Endothelial cell (in vitro differentiated cells): Measurements from ENCODE around the gene CETP. TPM values are rescaled to one million over a fixed set of nuclear protein-coding genes. Genes with fewer than 3 reads are reported as not detected.
"Not testable (repeated sequence)": the region's sequence is repeated elsewhere in the genome, so short reads cannot be mapped to it uniquely, and the experiment has no call there.

ENCODE experiments used
- DNase-seq: peaks from one replicate; pipeline ENCODE4 v3.0.0; 2021; ENCODE audit warnings: low spot score
- H3K27ac Mint-ChIP-seq: one replicate; pipeline ENCODE4 v1.8.0; 2021; ENCODE audit warnings: mixed read lengths, inconsistent platforms; ENCODE audit not compliant: unreplicated experiment
- H3K27me3 Mint-ChIP-seq: one replicate; pipeline ENCODE4 v1.8.0; 2021; ENCODE audit warnings: mild to moderate bottlenecking, moderate library complexity, mixed read lengths, inconsistent platforms; ENCODE audit not compliant: unreplicated experiment
- H3K36me3 Mint-ChIP-seq: one replicate; pipeline ENCODE4 v1.8.0; 2021; ENCODE audit warnings: mild to moderate bottlenecking, low read depth, mixed read lengths, inconsistent platforms; ENCODE audit not compliant: unreplicated experiment
- H3K4me1 Mint-ChIP-seq: one replicate; pipeline ENCODE4 v1.8.0; 2021; ENCODE audit warnings: mild to moderate bottlenecking, mixed read lengths, inconsistent platforms; ENCODE audit not compliant: unreplicated experiment
- H3K4me3 Mint-ChIP-seq: one replicate; pipeline ENCODE4 v1.8.0; 2021; ENCODE audit warnings: mild to moderate bottlenecking, mixed read lengths, inconsistent platforms; ENCODE audit not compliant: unreplicated experiment
- H3K9me3 Mint-ChIP-seq: one replicate; pipeline ENCODE4 v1.8.0; 2021; ENCODE audit warnings: mixed read lengths, inconsistent platforms; ENCODE audit not compliant: unreplicated experiment
- total RNA-seq: library from RNA; stranded (reverse); fragmentation: NEBNext Ultra II Directional; extraction: Animal tissue kit (Norgen Biotek cat#: 25700); gene quantifications from one replicate; pipeline ENCODE4 v1.2.1, GENCODE V29; 2021; ENCODE audit not compliant: unreplicated experiment
- TF ChIP-seq, protein P1 (sequence below): fragments of 200-600 bp; sonication (generic); IDR thresholded peaks from one replicate; pipeline ENCODE4 v1.5.0; 2021; ENCODE audit warnings: antibody characterized with exemption; ENCODE audit not compliant: unreplicated experiment

CETP gene
- total RNA-seq, 1 donor from 2014 or later, result 7.8 TPM

DNA sequence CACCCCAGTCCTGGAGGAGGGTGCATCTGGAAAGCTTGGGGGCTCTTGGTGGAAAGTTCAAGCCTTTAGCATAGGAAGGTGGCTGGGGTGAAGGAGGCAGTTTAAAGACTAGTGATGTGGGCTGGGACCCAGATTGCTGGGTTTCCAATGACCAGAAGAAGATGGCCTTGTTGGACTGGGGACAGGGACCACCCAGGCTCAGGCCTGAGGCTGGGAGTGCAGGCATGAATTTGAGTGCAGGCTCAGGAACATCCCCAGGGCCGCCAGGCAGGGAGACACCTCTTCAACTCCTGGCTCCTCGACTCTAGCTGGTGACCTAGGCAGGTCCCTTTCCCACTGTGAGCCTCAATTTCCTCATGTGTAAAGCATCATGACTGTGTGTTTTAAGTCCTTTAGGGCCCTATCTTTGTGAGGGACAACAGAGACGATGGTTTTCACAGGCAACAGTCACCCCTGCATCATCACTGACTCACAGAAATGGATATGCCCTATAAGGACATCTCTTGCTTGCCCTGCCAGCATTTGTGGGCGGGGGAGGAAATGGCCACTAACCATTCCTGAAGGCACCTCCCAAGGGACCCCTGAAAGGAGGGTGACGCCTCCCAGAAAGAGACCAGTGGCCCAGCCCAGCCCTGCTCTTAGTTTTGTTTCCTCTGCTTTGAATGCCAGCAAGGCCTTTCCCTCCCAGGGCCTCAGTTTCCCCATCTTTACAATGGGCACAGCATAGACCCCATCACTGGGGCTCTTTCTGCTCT is 38.7 kb downstream of the CETP start:
- peaks cover 11% of the 10 kb centered on the region for H3K4me1 Mint-ChIP-seq
- H3K27ac Mint-ChIP-seq, result no peak overlapping the region
- H3K36me3 Mint-ChIP-seq, result no peaks in the 10 kb centered on the region
- H3K9me3 Mint-ChIP-seq, result no peaks in the 10 kb centered on the region
- H3K4me3 Mint-ChIP-seq, result no peak overlapping the region
- TF ChIP-seq, protein P1, sequence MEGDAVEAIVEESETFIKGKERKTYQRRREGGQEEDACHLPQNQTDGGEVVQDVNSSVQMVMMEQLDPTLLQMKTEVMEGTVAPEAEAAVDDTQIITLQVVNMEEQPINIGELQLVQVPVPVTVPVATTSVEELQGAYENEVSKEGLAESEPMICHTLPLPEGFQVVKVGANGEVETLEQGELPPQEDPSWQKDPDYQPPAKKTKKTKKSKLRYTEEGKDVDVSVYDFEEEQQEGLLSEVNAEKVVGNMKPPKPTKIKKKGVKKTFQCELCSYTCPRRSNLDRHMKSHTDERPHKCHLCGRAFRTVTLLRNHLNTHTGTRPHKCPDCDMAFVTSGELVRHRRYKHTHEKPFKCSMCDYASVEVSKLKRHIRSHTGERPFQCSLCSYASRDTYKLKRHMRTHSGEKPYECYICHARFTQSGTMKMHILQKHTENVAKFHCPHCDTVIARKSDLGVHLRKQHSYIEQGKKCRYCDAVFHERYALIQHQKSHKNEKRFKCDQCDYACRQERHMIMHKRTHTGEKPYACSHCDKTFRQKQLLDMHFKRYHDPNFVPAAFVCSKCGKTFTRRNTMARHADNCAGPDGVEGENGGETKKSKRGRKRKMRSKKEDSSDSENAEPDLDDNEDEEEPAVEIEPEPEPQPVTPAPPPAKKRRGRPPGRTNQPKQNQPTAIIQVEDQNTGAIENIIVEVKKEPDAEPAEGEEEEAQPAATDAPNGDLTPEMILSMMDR, result no peak
- peaks cover 2% of the 10 kb centered on the region for H3K27me3 Mint-ChIP-seq
- DNase-seq, result no peak

DNA sequence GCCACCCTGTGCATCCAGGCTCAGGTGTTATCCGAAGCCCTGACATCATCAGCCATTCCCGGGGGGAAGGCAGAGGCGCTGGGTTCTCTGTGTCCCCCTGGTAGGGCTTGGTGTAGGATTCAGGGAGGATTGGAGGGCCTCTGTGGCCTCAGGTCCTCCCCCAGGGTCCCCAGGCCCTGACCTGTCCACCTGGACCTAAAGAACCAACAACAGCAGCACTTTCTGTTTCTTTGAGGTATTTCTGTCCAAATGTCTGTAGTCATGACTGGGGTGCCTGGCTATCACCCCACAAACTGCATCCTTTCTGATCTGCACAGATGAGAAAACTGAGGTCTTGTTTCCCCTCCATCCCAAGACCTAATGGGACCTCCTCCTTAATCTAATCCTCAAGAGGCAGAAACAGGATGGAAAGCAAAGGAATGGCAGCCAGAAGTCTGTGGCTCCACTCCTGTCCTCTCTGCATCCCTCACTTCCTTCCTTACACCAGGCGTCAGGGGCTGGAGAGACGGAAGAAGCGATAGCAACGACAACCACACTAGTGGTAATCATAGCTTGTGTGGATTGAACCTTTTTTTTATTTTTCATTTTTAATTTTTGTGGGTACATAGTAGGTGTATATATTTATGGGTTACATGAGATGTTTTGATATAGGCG is 39.4 kb downstream of the CETP start:
- Mint-ChIP-seq H3K36me3 (no peaks in the 10 kb centered on the region), H3K27ac (no peak overlapping the region), H3K9me3 (no peaks in the 10 kb centered on the region), H3K4me1 (peaks cover 11% of the 10 kb centered on the region), H3K27me3 (peaks cover 2% of the 10 kb centered on the region), H3K4me3 (no peak overlapping the region)
- TF ChIP-seq, protein P1, result no peak
- no peak for DNase-seq

- Mint-ChIP-seq H3K4me3 (no peak overlapping the region), H3K4me1 (peaks cover 14% of the 10 kb centered on the region), H3K9me3 (no peaks in the 10 kb centered on the region), H3K36me3 (no peaks in the 10 kb centered on the region), H3K27ac (no peak overlapping the region), H3K27me3 (peaks cover 2% of the 10 kb centered on the region)
- no peak for DNase-seq
- TF ChIP-seq, protein P1, result no peak
These were observed 42.0 kb downstream of the CETP start for GRCh38 chr16:57003439-57004386.

- Mint-ChIP-seq H3K27me3 (peaks cover 2% of the 10 kb centered on the region), H3K4me3 (no peak overlapping the region), H3K36me3 (no peaks in the 10 kb centered on the region), H3K4me1 (peaks cover 14% of the 10 kb centered on the region), H3K27ac (no peak overlapping the region), H3K9me3 (no peaks in the 10 kb centered on the region)
- DNase-seq, result no peak
- TF ChIP-seq, protein P1, result no peak
These were observed 42.9 kb downstream of the CETP start for GRCh38 chr16:57004387-57005250.

DNA sequence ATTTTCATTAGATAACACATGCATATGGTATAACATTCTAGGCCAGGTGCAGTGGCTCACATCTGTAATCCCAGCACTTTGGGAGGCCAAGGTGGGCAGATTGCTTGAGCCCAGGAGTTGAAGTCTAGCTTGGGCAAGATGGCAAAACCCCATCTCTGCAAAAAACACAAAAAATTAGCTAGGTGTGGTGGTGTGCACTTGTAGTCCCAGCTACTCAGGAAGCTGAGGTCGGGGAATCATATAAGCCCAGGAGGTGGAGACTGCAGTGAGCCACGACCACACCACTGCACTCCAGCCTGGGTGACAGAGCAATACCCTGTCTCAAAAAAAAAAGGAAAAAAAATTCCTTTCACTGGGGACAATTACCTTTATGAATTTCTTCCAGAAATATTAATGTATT is 43.8 kb downstream of the CETP start:
- not testable (repeated sequence) for H3K4me3 Mint-ChIP-seq, H3K36me3 Mint-ChIP-seq, DNase-seq, H3K9me3 Mint-ChIP-seq, H3K27ac Mint-ChIP-seq, H3K27me3 Mint-ChIP-seq
- H3K4me1 Mint-ChIP-seq, result peaks cover 14% of the 10 kb centered on the region
